Measurements from ENCODE around the gene TAOK2.

DNA sequence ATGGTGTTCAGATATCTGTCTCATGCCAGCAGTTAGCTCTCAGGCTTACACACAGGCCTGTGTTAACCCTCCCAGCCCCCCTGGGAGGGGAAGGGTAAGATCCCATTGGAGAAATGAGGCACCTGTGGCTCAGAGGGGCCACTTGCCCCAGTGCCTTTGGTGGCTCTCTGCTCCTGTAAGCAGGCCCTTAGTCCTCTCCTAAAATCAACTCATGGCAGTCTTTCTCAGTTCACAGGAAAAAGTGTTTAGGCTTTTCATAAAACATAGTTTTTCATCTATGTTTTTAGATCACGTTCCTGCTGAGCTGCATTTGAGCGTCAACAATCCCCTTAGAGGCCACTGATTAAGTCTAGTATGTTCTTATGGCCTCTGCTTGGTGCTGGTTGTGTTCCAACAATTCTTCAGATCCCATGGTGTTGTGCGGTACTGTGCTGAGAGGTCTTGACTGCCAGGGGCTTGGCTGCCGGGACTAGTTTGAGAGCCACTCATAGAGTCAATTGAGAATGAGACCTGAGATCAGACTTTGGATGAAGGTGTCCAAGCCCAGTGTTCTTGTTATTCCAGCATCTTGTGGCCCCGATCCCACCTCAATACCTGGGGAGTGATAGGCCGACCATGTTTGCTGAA is 10.6 kb downstream of the TAOK2 start:
- no peak for TF ChIP-seq EZH2 (IDR thresholded peaks at IDR 0.05)
- TF ChIP-seq ELF1 (IDR thresholded peaks at IDR 0.05; ENCODE audit: borderline replicate concordance, low read depth), result no peak
- TF ChIP-seq POLR2A (IDR thresholded peaks at IDR 0.05; ENCODE audit: borderline replicate concordance, extremely low read depth, insufficient read depth, insufficient read length), result no peak
- no peak for TF ChIP-seq SIN3A (IDR thresholded peaks at IDR 0.05; ENCODE audit: low read depth)
- TF ChIP-seq CTCF (IDR thresholded peaks at IDR 0.05 in 2 of 3, conservative IDR thresholded peaks at IDR 0.05 in 1 of 3; ENCODE audit: borderline replicate concordance in 1 of 3, insufficient read depth in 1 of 3, low read depth in 2 of 3, low read length in 2 of 3), result no peak
- no peak for TF ChIP-seq YY1 (IDR thresholded peaks at IDR 0.05; ENCODE audit: extremely low read depth, insufficient replicate concordance, low read depth, low read length)
- TF ChIP-seq SP1 (IDR thresholded peaks at IDR 0.05; ENCODE audit: low read depth), result no peak
- TF ChIP-seq TCF7L2 (IDR thresholded peaks at IDR 0.05; ENCODE audit: borderline replicate concordance, extremely low read depth, insufficient read depth, insufficient read length), result no peak
- no peak for TF ChIP-seq MAX (IDR thresholded peaks at IDR 0.05)
- no peak for TF ChIP-seq ZNF274 (IDR thresholded peaks at IDR 0.05; ENCODE audit: low read depth, low read length)
- TF ChIP-seq CBX3 (IDR thresholded peaks at IDR 0.05; ENCODE audit: low read depth), result no peak
- no peak for TF ChIP-seq CEBPB (IDR thresholded peaks at IDR 0.05; ENCODE audit: low read depth)
- TF ChIP-seq REST (IDR thresholded peaks at IDR 0.05; ENCODE audit: low read depth), result no peak
